GM18867 (cell line): ENCODE data around the gene ATP8A2.

Source experiments
- ATAC-seq: cut with Tn5 transposase; IDR thresholded peaks from one replicate; pipeline ENCODE4 v1.9.1; 2021; ENCODE audit warnings: mild to moderate bottlenecking, moderate library complexity; ENCODE audit not compliant: unreplicated experiment

Gene ATP8A2

DNA sequence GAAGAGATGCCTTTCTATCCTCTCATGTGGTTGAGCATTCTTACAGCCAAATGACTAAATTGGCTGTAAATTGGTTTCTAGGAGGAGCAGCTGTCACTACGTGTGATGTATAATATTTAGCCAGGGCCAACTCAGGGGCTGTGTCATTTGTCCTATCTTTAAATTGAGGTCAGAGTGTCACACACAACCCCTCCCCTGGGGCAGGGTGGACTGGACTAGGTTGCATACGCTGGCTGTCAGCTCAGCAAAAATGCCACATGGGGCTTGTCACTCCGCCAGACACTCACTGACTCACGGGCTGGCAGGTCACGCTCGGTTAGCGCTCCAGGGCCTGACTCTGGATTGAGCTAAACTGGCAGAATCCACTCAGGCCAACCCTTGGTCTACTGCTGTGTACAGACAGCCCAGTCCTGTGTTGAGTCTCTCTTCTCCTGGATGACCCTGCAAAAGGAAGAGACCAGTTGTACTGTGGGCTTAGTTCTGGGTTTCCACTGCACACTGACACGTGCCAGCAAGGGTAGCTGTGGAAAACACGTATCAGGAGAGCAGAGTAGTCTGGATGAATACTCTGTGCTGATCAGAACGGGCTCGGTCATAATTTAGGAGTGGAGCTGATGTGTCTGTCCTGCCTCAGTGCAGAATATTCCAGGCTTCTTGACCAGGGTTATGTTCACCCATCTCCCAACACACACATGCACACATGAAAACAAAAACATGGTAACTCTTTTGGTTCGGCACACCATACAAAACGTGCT lies 650.9 kb downstream of the ATP8A2 start:
- no peak for ATAC-seq

- ATAC-seq, result no peak
Measured at GRCh38 chr13:26024558-26024957, 652.8 kb downstream of the ATP8A2 start.

- ATAC-seq, result no peak
Measured at GRCh38 chr13:26025196-26025595, 653.4 kb downstream of the ATP8A2 start.

DNA sequence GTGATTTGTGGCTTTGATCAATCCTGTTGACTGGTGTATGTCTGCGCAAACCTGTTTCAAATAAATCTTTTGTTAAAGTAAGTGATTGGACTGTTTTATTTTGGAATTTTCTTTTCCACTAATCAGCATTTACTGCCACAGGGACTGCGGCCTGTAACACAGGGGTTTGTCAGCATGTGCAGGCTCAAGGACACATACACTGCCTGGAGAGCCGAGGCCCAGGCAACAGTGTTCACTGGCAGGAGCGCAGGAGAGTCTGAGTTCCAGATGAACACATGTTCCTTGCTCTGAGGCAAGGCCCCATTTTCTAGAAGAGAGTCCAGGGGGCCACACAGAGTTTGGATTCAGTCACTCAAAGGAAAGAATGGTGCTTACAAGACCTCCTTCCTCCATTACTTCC lies 654.0 kb downstream of the ATP8A2 start:
- ATAC-seq, result no peak

GRCh38 chr13:26026211-26026610 lies 654.4 kb downstream of the ATP8A2 start:
- no peak for ATAC-seq

DNA sequence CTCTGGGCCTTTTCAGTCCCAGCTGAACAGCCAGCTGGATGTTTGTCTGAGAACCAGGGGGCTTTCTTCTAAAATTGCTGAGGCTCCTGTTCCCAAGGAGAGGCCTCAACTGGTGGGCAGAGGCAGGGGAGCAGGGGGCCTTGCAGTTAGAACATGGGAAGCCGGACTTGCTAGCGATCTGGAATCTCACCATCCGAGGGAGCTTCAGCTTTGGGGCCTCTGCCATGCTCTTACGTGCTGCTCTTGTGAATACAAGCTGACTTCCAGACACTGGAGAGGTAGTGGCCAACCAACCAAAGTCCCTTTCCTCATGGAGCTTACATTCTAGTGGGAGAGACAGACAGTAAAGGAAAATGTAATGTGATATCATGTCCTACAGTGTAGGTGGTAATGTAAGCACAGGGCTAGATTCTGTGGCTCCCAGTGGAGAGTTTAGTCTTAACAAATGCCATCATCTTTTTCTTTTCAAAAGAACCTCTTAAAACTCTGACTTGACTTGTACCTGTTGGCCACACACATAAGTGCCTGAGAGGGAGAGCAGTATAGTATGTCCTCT lies 657.9 kb downstream of the ATP8A2 start:
- no peak for ATAC-seq

GRCh38 chr13:26030331-26030730 lies 658.6 kb downstream of the ATP8A2 start:
- ATAC-seq, result no peak

DNA sequence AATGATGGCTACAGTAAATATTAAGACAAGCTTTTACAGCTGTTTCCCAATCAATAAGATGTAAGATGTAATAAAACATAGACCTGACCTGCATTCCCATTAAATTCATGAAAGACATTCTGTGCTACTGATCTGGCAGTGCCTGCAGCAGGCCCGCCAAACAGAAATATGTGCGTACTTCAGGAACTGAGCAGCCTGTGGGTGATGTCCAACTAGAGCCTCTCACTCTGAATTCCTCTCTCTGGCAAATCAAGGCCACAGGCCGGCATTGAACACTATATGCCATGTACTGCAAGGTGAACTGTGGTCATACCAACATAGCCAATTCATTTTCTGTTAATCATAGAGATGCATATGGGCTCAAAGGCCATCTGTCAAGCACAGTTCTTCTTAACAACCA lies 662.2 kb downstream of the ATP8A2 start:
- no peak for ATAC-seq

DNA sequence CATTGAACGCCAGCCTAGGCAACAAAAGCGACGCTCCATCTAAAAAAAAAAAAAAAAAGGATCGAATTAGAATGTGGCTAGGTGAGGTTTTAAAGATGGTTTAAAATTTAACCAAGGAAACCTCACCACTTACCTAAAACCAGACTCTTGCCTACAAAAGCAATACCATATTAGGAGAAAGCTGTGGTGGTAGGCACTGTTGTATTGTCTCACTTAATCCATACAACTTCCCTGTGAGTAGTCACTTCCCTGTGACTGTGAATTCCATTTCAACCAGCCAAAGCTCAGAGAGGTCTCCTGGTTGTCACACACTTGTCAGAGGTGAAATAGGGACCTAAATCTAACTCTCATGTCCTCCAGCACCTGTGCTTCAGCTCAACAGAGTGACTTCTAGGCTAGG lies 664.6 kb downstream of the ATP8A2 start:
- no peak for ATAC-seq

- no peak for ATAC-seq
Measured at GRCh38 chr13:26037302-26037701, 665.5 kb downstream of the ATP8A2 start.

DNA sequence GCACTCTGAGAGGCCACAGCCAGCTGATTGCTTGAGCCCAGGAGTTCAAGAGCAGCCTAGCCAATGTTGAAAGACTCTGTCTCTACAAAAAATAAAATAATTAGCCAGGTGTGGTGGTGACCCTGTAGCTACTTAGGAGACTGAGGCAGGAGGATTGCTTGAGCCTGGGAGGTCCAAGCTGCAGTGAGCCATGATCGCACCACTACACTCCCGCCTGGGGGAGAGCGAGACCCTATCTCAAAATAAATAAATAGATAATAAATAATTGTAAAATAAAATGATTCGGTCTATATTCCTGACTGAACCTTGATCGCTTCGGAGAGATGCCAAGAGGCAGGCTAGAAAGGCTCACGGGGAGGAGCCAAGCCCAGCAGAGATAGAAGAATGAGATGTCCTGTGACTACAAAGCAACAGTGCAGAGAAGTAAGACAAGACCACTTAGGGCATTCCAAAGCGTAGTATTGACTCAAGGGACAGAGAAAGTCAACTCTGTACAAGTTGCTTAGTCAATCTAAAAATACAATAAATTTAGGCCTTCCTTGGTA lies 667.2 kb downstream of the ATP8A2 start:
- ATAC-seq, result no peak

GRCh38 chr13:26041444-26041843 lies 669.7 kb downstream of the ATP8A2 start:
- no peak for ATAC-seq

DNA sequence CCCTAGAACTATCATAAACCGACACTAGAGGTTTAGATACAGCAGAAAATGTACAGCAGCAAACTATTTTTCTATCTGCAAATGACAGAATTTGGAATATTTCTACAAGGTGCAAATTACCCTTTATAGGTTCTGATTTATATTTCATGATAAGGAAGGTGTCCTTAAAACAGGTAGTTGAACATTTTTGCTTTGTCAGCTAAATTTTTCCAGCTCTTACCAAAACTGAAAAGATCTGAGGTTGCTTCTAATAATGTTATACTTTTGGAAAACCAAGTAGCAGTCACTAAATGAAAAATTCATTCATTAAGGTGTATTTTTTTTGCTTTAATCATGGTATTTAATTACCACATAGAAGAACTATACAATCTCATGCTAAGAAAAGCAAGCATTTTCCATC lies 671.0 kb downstream of the ATP8A2 start:
- no peak for ATAC-seq

DNA sequence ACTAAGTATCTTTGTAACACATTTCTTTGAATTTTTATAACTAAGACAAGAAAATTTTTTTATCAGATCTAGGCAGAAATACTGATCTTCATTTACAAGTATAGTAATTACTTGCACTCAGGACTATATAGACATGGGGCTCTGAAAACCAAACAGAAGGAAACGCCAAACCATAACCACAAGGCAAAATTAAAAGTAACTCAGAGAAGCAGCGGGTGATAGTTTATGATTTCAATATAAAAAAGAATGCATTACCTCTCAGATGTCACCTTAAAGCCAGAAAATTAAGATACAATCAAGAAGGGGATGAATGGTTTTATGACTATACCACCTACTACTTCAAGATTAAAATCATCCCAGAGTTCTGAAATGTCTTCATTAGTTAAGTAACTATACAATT lies 673.4 kb downstream of the ATP8A2 start:
- no peak for ATAC-seq

DNA sequence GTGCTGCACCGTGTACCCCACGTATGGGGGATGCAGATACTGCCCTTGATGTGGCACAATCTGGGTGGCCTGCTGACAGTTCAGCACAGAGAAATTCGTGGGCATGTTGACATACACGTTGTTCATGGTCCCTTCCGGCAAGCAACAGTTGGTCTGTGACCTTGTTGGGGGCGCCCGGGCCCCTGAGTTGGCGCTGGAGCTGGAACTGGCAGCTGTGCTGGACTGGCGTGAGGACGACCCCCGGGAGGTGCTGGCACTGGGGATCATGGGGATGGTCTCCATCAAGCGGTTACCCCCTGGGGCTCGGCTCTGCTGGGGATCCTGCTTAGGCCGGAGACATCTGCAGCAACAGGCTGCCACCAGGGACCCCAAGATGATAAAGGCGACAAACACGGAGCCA lies 674.9 kb downstream of the ATP8A2 start:
- ATAC-seq, result no peak

- ATAC-seq, result no peak
Measured at GRCh38 chr13:26047040-26047439, 675.3 kb downstream of the ATP8A2 start.

- ATAC-seq, result no peak
Measured at GRCh38 chr13:26048741-26049140, 677.0 kb downstream of the ATP8A2 start.

GRCh38 chr13:26050568-26051230 lies 678.9 kb downstream of the ATP8A2 start:
- ATAC-seq, result no peak

DNA sequence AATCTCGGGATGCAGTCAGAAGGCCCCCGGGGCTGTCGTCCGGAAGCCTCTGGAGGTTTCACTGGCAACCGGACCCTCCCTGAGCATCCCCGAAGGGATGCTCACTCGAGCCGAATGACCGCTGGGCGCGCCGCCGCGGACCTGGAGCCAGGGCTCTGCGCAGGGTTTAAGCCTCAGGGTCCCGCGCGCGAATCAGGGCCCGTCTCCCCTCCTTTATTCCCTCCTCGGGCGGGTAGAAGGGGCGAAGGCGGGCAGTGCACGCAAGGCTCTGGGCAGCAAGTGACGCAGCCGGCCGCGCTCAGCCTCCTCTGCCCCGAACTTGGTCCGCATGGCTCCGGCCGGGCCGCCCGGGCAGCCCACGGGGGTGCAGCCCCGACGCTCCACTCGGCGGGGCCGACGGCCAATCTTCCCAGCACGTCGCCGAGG lies 679.5 kb downstream of the ATP8A2 start:
- ATAC-seq, result no peak

DNA sequence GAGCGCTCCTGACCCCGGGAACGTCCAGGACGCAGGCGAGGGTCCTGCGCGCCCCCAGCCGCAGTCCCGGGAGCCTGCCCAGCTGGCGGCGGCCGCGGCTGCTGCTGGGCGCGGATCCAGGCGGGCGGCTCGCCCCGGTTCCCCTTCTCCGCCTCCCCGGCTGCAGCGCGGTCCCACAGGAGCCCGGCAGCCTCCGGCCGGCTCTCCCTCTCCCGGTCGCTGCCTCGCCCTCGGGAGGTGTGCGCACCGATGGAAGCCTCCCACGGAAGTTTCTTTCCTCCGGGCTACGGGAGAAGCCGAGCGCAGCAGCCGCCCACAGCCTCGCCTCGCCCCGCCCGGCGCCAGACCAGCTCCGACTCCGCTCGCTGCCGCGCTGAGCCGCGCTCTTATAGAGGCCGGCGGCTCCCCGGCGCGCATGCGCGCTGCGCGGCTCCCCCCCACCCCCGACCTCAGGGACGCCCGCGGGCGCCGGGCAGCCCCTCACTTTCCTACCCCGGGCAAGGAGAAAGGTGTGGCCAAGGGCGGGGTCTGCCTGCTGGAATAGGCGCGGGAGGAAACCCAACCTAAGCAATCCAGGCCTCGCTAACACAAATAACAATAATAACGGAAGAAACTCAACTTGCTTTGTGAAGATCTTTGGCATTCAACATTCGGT lies 680.0 kb downstream of the ATP8A2 start, which contains the start of gene SHISA2:
Gene SHISA2, minus strand, starts transcription at position 360 of the 655 bp plus-strand sequence. CDS start 1,041 bp downstream, outside the sequence.
- ATAC-seq, result no peak

DNA sequence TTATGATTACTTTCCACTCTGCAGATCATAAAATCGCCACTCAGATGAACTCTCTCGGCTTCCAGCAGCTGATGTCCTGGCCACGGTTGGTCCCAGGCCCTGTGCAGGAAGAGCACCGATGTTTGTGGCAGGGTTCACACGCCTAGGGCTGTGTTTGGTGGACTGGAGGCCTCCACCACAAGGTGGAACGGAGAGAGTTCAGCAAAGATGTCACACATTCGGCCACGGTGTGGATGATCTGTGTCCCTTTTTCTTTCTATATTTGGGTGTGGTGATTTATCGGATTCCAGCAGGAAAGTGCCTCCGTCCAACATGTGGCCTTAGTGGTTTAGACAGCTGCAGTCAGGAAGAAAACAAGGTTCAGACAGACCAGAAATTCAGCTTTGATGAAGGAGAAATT lies 680.6 kb downstream of the ATP8A2 start:
- no peak for ATAC-seq
